Heart left ventricle (tissue), 16 donors: ENCODE measurements around the gene TAF12. TPM values are rescaled to one million over a fixed set of nuclear protein-coding genes. Genes with fewer than 3 reads are reported as not detected.

Source experiments
- ATAC-seq, 4 donors: fragments of 200-7000 bp; cut with Tn5 transposase; one replicate each; pipeline ENCODE4 v1.9.1; 2020 to 2022; ENCODE audit warnings: moderate library complexity in 4 of 4, mild to moderate bottlenecking in 3 of 4, moderate number of reproducible peaks in 1 of 4
- DNase-seq, 5 donors: peaks; one replicate each; pipeline ENCODE4 v3.0.0-alpha.2; 2020
- H3K27ac ChIP-seq, 12 donors: fragments of 200-600 bp; sonication (generic) in 4 of 12; one replicate each; pipeline versions ENCODE4 v1.5.0 to v1.8.0; 2016 to 2022; ENCODE audit warnings: mild to moderate bottlenecking in 2 of 12
- H3K27me3 ChIP-seq, 9 donors: fragments of 200-600 bp; sonication (generic) in 2 of 9; one replicate each; pipeline versions ENCODE4 v1.5.1 to v1.8.0; 2016 to 2022; ENCODE audit warnings: mild to moderate bottlenecking in 3 of 9
- H3K36me3 ChIP-seq, 9 donors: fragments of 200-600 bp; sonication (generic) in 2 of 9; one replicate each; pipeline versions ENCODE4 v1.5.0 to v1.8.0; 2018 to 2022; ENCODE audit warnings: mild to moderate bottlenecking in 2 of 9
- H3K4me1 ChIP-seq, 12 donors: fragments of 200-600 bp; sonication (generic) in 4 of 12; one replicate each; pipeline versions ENCODE4 v1.5.0 to v1.8.0; 2016 to 2022; ENCODE audit warnings: mild to moderate bottlenecking in 3 of 12
- H3K4me3 ChIP-seq, 12 donors: fragments of 200-600 bp; sonication (generic) in 4 of 12; one replicate each; pipeline versions ENCODE4 v1.5.0 to v1.8.0; 2017 to 2022; ENCODE audit warnings: mild to moderate bottlenecking in 9 of 12, moderate library complexity in 4 of 12
- H3K9me3 ChIP-seq, 12 donors: fragments of 200-600 bp; sonication (generic) in 4 of 12; one replicate each; pipeline versions ENCODE4 v1.5.0 to v1.8.0; 2016 to 2022; ENCODE audit warnings: mild to moderate bottlenecking in 1 of 12
- CTCF ChIP-seq, 12 donors: fragments of 200-600 bp; sonication (generic) in 4 of 12; IDR thresholded peaks; one replicate each; pipeline versions ENCODE4 v1.5.0 to v1.8.0; 2018 to 2022; ENCODE audit warnings: antibody characterized with exemption in 12 of 12, mild to moderate bottlenecking in 5 of 12
- POLR2A ChIP-seq, 2 donors: fragments of 450-650 bp; IDR thresholded peaks; one replicate each; pipeline ENCODE4 v1.6.1; 2017; ENCODE audit warnings: antibody characterized with exemption in 2 of 2, mild to moderate bottlenecking in 2 of 2, moderate library complexity in 2 of 2
- WGBS, 4 donors: extraction: QIAGEN DNeasy Blood & Tissue Kit in 2 of 4; methylation state at CpG; one replicate each; pipeline versions ENCODE4 v1.1.5 to v1.1.7; 2013 to 2018; 5-methylcytosine and 5-hydroxymethylcytosine counted together
- intact Hi-C, 10 donors: fragments of 100-400 bp; cut with DNase I; formaldehyde crosslinking; loops; one replicate each; pipeline versions ENCODE4 v1.11.1 to v1.14.2; 2022
- polyA plus RNA-seq, 2 donors: library from polyadenylated mRNA; stranded (reverse); fragments of 200-250 nt; gene quantifications; one replicate each; pipeline ENCODE4 v1.2.3, GENCODE V29; 2013
- total RNA-seq, 9 donors: library from RNA; depleted of rRNA in 2 of 9; stranded (reverse); fragments of >200 nt in 2 of 9; fragmentation: NEBNext Ultra II Directional in 3 of 9; extraction: Animal tissue kit (Norgen Biotek cat#: 25700) in 3 of 9; gene quantifications; one replicate each; pipeline versions ENCODE4 v1.1.0 to v1.2.4, GENCODE V29; 2016 to 2023
- donor health status: ischemic (EF 13 %, LVEDD 7.1; RV severe dilation, severe dysfunction).
- donor health status: healthy with polysubstance abuse.
- donor health status: DM: no; HTN: yes; CAD: no.
- donor health status: DM: no; HTN: no; CAD: no.
- donor health status: ischemic (EF 25% LVEDD 6.9; RV normal size, moderate dysfunction).
- donor health status: ischemic (EF 25% LVEDD 5.7; RV mildly dilated, moderate dysfunction).
- donor health status: healthy.
- donor health status: DM: yes; HTN: yes; CAD: no.
- donor health status: ischemic (EF 35%, LVEDD 5.7; RV mildly dilated, moderate dysfunction).
- donor health status: nonischemic (EF 11% LVEDD 7.7; RV severe dilation, severe dysfunction).
- donor health status: DM: yes; HTN: yes; CAD: no.
- donor health status: PGD.
- donor health status: ischemic (EF 29% LVEDD 5.4; RV normal size, mild dysfunction).
- donor health status: nonischemic (EF 23%, LVEDD 6.1; RV moderate dilation, normal function).

TAF12 gene
- total and polyA plus RNA-seq, 11 donors = 18.3 to 38.5 (median 21.9) TPM

GRCh38 chr1:28564310-28564709 is 78.6 kb downstream of the TAF12 start:
- ATAC-seq = no peak

GRCh38 chr1:28560886-28561285 is 82.0 kb downstream of the TAF12 start:
- ATAC-seq (no peak), DNase-seq (no peak)
- H3K9me3 ChIP-seq = no peaks in the 10 kb centered on the region
- H3K4me1 ChIP-seq = no peaks in the 10 kb centered on the region
- H3K4me3 ChIP-seq = no peak overlapping the region
- no peak overlapping the region for H3K27ac ChIP-seq
- intact Hi-C loops = no loop called here
- TF ChIP-seq CTCF (IDR thresholded peaks at IDR 0.05) (no peak), POLR2A (IDR thresholded peaks at IDR 0.05) (no peak)
- no peaks in the 10 kb centered on the region for H3K27me3 ChIP-seq
- 93 to 98% (median 96%) methylated on average over 3 of the region's 3 CpGs for WGBS, 4 donors
- peaks cover 2 to 99% (median 96%) of the 10 kb centered on the region in 9 donors for H3K36me3 ChIP-seq

More at GRCh38 chr1:28564310-28564709, 78.6 kb downstream of the TAF12 start:
- H3K36me3 ChIP-seq = peaks cover 2 to 100% (median 100%) of the 10 kb centered on the region in 9 donors
- no peak overlapping the region for H3K27ac ChIP-seq
- intact Hi-C loops = no loop called here
- DNase-seq = no peak
- TF ChIP-seq CTCF (IDR thresholded peaks at IDR 0.05) = no peak
- no peak for TF ChIP-seq POLR2A (IDR thresholded peaks at IDR 0.05)
- H3K27me3 ChIP-seq = no peaks in the 10 kb centered on the region
- no peaks in the 10 kb centered on the region for H3K4me1 ChIP-seq
- no peak overlapping the region for H3K4me3 ChIP-seq
- no peaks in the 10 kb centered on the region for H3K9me3 ChIP-seq

Other genes with a start within 250 kb of the TAF12 start
- gene RCC1, start 137.0 kb downstream of the TAF12 start, total RNA-seq = 10 to 100 TPM in 2 of 9 donors, 1 to 10 TPM in 7; 2.4 to 20.1 (median 5.0) TPM
- gene RCC1, start 137.0 kb downstream of the TAF12 start, polyA plus RNA-seq = 10 to 100 TPM in 1 of 2 donors, 1 to 10 TPM in 1; 3.4 to 24.1 TPM
- 10 to 100 TPM in 8 of 9 donors, 1 to 10 TPM in 1; 7.9 to 26.6 (median 15.5) TPM for gene TRNAU1AP, start 90.0 kb downstream of the TAF12 start, total RNA-seq
- gene TRNAU1AP, start 90.0 kb downstream of the TAF12 start, polyA plus RNA-seq = 10 to 100 TPM; 15.1 to 16.8 TPM
- gene RAB42, start 50.8 kb downstream of the TAF12 start, total RNA-seq = 10 to 100 TPM in 1 of 9 donors, 1 to 10 TPM in 4, under 1 TPM in 4; 0.49 to 13.1 (median 1.2) TPM
- under 1 TPM; 0.49 to 0.50 TPM for gene RAB42, start 50.8 kb downstream of the TAF12 start, polyA plus RNA-seq
- gene RNU11, start 5.5 kb upstream of the TAF12 start, total RNA-seq = not detected
- not detected for gene RNU11, start 5.5 kb upstream of the TAF12 start, polyA plus RNA-seq
- 1 to 10 TPM; 4.3 to 8.5 (median 6.1) TPM for gene GMEB1, start 25.7 kb upstream of the TAF12 start, total RNA-seq
- 1 to 10 TPM; 2.2 to 7.0 TPM for gene GMEB1, start 25.7 kb upstream of the TAF12 start, polyA plus RNA-seq
- gene YTHDF2, start 93.9 kb upstream of the TAF12 start, total RNA-seq = 10 to 100 TPM; 31.3 to 56.3 (median 40.0) TPM
- 10 to 100 TPM; 20.7 to 30.4 TPM for gene YTHDF2, start 93.9 kb upstream of the TAF12 start, polyA plus RNA-seq
- gene OPRD1, start 169.1 kb upstream of the TAF12 start, total RNA-seq = under 1 TPM in 2 of 9 donors, not detected in 7; 0.02 TPM
- gene OPRD1, start 169.1 kb upstream of the TAF12 start, polyA plus RNA-seq = under 1 TPM; under 0.01 TPM